ENCODE results near the gene EHD4. TPM values are rescaled to one million over a fixed set of nuclear protein-coding genes. Genes with fewer than 3 reads are reported as not detected.

Gene EHD4
- total RNA-seq, 1 experiment from 2014 or later, result 20.8 TPM

- Histone ChIP-seq H3K36me3 (peaks cover 11% of the 10 kb centered on the region), H3K9me3 (replicated peaks) (no peaks in the 10 kb centered on the region), H3K27me3 (no peaks in the 10 kb centered on the region), H3K27ac (peak overlapping the region; percentile 31), H3K4me3 (no peak overlapping the region), H3K4me1 (peaks cover 37% of the 10 kb centered on the region)
- peak; percentile 58 to 64 for DNase-seq
These were observed 37.5 kb downstream of the EHD4 start for GRCh38 chr15:41934843-41935242.

GRCh38 chr15:41933771-41934170 is 38.6 kb downstream of the EHD4 start:
- H3K9me3 ChIP-seq (replicated peaks), result no peaks in the 10 kb centered on the region
- H3K4me1 ChIP-seq, result peaks cover 47% of the 10 kb centered on the region
- no peak overlapping the region for H3K4me3 ChIP-seq
- H3K36me3 ChIP-seq, result peaks cover 6% of the 10 kb centered on the region; the same call in 1 of the 2 replicates
- no peaks in the 10 kb centered on the region for H3K27me3 ChIP-seq
- H3K27ac ChIP-seq, result no peak overlapping the region
- no peak for DNase-seq

- H3K9me3 ChIP-seq (replicated peaks), result no peaks in the 10 kb centered on the region
- H3K27ac ChIP-seq, result no peak overlapping the region
- H3K36me3 ChIP-seq, result peaks cover 3% of the 10 kb centered on the region; the same call in 1 of the 2 replicates
- H3K4me3 ChIP-seq, result no peak overlapping the region
- peaks cover 51% of the 10 kb centered on the region for H3K4me1 ChIP-seq
- DNase-seq, result no peak
- no peaks in the 10 kb centered on the region for H3K27me3 ChIP-seq
These were observed 39.0 kb downstream of the EHD4 start for GRCh38 chr15:41933326-41933725.

DNA sequence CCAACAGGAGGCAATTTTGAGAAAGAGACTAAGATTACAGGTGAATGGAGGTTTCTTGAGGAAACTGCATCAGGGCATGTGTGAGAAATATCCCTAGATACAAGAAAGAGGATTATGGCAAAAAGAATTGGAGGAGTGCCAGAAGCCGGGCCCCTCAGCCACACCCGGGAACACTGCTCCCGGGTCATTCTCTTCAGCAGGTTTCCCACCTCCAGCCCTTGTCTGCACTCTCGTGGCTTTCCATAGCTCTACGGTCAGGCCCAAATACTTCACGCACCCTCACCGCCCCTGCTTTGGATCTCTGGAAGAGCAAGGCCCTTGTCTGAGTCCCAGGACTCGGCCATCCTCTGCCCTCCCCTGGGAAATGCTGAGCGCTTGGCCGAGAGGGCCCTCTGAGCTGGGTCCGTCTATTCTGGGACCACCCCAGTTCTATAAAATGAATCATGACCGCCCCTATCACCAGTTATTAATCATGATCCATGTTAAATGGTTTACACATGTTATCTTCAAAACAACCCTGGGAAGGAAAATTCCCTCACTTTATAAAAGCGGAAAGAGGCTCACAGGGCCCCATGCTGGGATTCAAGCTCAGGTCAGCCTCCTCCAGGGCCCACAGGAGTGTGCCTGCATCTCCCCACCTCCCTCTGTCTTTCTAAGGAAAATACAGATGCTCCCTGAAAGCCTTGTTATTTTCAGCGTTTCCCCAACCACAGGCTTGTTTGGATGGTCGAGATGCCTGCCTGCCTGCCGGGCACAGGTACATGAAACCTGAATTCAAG is 39.7 kb downstream of the EHD4 start:
- Histone ChIP-seq H3K36me3 (peaks cover 3% of the 10 kb centered on the region; the same call in 1 of the 2 replicates), H3K4me3 (no peak overlapping the region), H3K27me3 (no peaks in the 10 kb centered on the region), H3K9me3 (replicated peaks) (no peaks in the 10 kb centered on the region), H3K4me1 (peaks cover 56% of the 10 kb centered on the region), H3K27ac (no peak overlapping the region)
- DNase-seq, result no peak

GRCh38 chr15:41932101-41932500 is 40.3 kb downstream of the EHD4 start:
- Histone ChIP-seq H3K27ac (no peak overlapping the region), H3K4me1 (peaks cover 58% of the 10 kb centered on the region)

DNA sequence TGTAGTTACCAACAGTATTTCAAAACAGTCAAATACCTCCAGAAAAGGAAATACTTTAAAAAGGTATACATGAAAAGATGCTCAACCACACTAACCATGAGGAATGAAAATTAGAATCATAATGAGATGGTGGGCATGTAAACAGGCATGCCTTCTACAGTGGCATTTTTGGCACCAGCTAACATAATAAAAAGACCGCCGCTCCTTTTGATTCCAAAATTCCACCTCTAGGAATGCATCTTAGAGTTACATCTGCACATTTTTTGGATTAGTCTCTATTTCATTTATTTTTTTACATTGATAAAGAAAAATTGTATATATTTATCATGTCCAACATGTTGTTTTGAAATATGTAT is 41.5 kb downstream of the EHD4 start:
- no peak for DNase-seq
- Histone ChIP-seq H3K27ac (peak overlapping the region; percentile 60), H3K36me3 (no peaks in the 10 kb centered on the region), H3K4me3 (no peak overlapping the region), H3K9me3 (replicated peaks) (no peaks in the 10 kb centered on the region), H3K4me1 (peaks cover 60% of the 10 kb centered on the region), H3K27me3 (no peaks in the 10 kb centered on the region)

More at GRCh38 chr15:41932101-41932500, 40.3 kb downstream of the EHD4 start:
- H3K36me3 ChIP-seq, result no peaks in the 10 kb centered on the region
- no peak overlapping the region for H3K4me3 ChIP-seq
- no peaks in the 10 kb centered on the region for H3K27me3 ChIP-seq
- H3K9me3 ChIP-seq (replicated peaks), result no peaks in the 10 kb centered on the region
- no peak for DNase-seq

GRCh38 chr15:41930221-41930866 is 42.0 kb downstream of the EHD4 start:
- no peaks in the 10 kb centered on the region for H3K9me3 ChIP-seq (replicated peaks)
- no peak overlapping the region for H3K4me3 ChIP-seq
- H3K27me3 ChIP-seq, result no peaks in the 10 kb centered on the region
- peak overlapping the region; percentile 60 for H3K27ac ChIP-seq
- H3K4me1 ChIP-seq, result peaks cover 58% of the 10 kb centered on the region
- peak; percentile 75 to 78 for DNase-seq
- H3K36me3 ChIP-seq, result no peaks in the 10 kb centered on the region; the same call in 1 of the 2 replicates

GRCh38 chr15:41928637-41929620 is 43.4 kb downstream of the EHD4 start:
- no peaks in the 10 kb centered on the region for H3K27me3 ChIP-seq
- H3K27ac ChIP-seq, result peak overlapping the region; percentile 60
- no peaks in the 10 kb centered on the region for H3K9me3 ChIP-seq (replicated peaks)
- peaks cover 46% of the 10 kb centered on the region for H3K4me1 ChIP-seq
- peak; percentile 46 to 65 for DNase-seq
- H3K4me3 ChIP-seq, result no peak overlapping the region
- H3K36me3 ChIP-seq, result no peaks in the 10 kb centered on the region; the same call in 1 of the 2 replicates

DNA sequence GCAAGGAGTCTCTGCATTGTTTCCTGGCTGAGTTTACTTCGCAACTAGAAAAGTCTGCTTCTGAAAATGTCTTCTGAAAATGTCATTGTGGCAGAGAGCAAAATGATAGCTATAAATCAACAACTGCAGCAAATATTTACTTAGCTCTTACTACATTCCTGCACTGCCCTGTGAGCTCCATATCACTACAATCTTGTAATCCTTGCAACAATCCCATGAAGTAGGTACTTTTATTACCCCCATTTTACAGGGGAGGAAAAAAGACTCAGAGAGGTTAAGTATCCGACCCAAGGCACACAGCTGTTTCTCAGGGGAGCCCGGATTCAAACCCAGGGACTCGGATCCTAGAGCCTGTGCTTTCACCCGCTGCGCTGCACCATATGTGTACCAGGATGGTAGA is 44.3 kb downstream of the EHD4 start:
- no peak overlapping the region for H3K27ac ChIP-seq
- DNase-seq, result no peak
- H3K4me1 ChIP-seq, result peaks cover 42% of the 10 kb centered on the region
- no peaks in the 10 kb centered on the region for H3K9me3 ChIP-seq (replicated peaks)
- H3K27me3 ChIP-seq, result no peaks in the 10 kb centered on the region
- H3K4me3 ChIP-seq, result no peak overlapping the region
- no peaks in the 10 kb centered on the region; the same call in 1 of the 2 replicates for H3K36me3 ChIP-seq

DNA sequence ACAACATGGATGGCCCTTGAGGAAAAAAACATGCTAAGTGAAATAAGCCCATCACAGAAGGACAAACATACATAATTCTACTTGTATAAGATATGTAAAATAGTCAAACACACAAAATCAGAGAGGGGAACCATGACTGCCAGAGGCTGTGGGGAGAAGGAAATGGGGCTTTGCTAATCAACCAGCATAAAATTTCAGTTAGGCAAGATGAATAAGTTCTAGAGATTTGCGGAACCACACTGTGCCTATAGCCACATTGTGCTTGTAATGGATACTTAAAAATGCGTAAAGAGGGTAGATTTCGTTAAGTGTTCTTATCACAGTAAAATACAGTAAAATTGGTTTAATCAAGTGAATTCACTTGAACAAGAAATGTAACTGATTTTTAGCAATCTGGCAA is 44.8 kb downstream of the EHD4 start:
- Histone ChIP-seq H3K36me3 (no peaks in the 10 kb centered on the region; the same call in 1 of the 2 replicates), H3K27ac (no peak overlapping the region), H3K27me3 (no peaks in the 10 kb centered on the region), H3K4me3 (no peak overlapping the region), H3K9me3 (replicated peaks) (no peaks in the 10 kb centered on the region), H3K4me1 (peaks cover 40% of the 10 kb centered on the region)
- no peak for DNase-seq

- no peak overlapping the region for H3K27ac ChIP-seq
- no peaks in the 10 kb centered on the region for H3K9me3 ChIP-seq (replicated peaks)
- DNase-seq, result no peak
- H3K4me3 ChIP-seq, result no peak overlapping the region
- H3K4me1 ChIP-seq, result peaks cover 40% of the 10 kb centered on the region
- no peaks in the 10 kb centered on the region for H3K27me3 ChIP-seq
- H3K36me3 ChIP-seq, result no peaks in the 10 kb centered on the region; the same call in 1 of the 2 replicates
These were observed 45.9 kb downstream of the EHD4 start for GRCh38 chr15:41926185-41927056.

GRCh38 chr15:41925086-41925608 is 47.2 kb downstream of the EHD4 start:
- H3K36me3 ChIP-seq, result no peaks in the 10 kb centered on the region; the same call in 1 of the 2 replicates
- H3K27ac ChIP-seq, result no peak overlapping the region
- no peak for DNase-seq
- no peaks in the 10 kb centered on the region for H3K27me3 ChIP-seq
- peaks cover 40% of the 10 kb centered on the region for H3K4me1 ChIP-seq
- H3K9me3 ChIP-seq (replicated peaks), result no peaks in the 10 kb centered on the region
- no peak overlapping the region for H3K4me3 ChIP-seq

DNA sequence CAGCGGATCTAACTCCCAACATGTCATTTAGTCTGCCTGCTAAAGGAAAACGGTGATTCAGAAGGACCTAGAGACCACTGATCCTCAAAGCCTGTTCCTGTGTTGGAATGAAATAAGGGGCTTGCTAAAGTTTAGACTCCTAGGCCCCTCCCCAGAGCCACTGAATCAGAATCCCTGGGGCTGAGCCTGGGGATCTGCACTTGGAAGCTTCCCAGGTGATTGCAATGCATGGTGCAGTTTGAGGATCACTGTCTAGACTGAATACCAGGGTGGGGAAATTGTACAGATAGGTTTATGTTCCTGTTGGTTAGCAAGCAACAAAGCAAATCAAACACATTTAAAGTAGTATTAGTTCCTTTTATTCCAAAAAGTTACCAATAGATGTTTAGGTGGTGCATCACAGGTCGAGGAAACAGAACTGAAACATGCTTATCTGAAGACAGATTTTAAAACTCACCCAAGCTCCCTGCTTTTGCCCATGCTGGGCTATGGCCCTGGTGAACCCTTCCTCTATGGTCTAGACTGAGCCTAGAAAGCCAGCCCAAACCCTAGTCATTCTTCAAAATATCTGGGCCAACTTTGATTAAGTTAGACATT is 48.9 kb downstream of the EHD4 start:
- H3K4me3 ChIP-seq, result no peak overlapping the region
- no peaks in the 10 kb centered on the region for H3K27me3 ChIP-seq
- H3K4me1 ChIP-seq, result peaks cover 36% of the 10 kb centered on the region
- no peak overlapping the region for H3K27ac ChIP-seq
- H3K9me3 ChIP-seq (replicated peaks), result no peaks in the 10 kb centered on the region
- DNase-seq, result no peak
- peaks cover 6% of the 10 kb centered on the region for H3K36me3 ChIP-seq

Data from SJCRH30 (cell line).